Stimulated activated CD4-positive, alpha-beta T cell treated with anti-CD3 and anti-CD28 coated beads, TNF-alpha, amount 100 ng/mL, for 48 hours (primary cell): Measurements from ENCODE around the gene HIPK4.
"Not testable (repeated sequence)": the region's sequence is repeated elsewhere in the genome, so short reads cannot be mapped to it uniquely, and the experiment has no call there.

Experiments used
- DNase-seq, 3 donors: peaks; one replicate each; pipeline ENCODE4 v3.0.0-alpha.2; 2020; ENCODE audit warnings: low read depth in 3 of 3

HIPK4 gene

DNA sequence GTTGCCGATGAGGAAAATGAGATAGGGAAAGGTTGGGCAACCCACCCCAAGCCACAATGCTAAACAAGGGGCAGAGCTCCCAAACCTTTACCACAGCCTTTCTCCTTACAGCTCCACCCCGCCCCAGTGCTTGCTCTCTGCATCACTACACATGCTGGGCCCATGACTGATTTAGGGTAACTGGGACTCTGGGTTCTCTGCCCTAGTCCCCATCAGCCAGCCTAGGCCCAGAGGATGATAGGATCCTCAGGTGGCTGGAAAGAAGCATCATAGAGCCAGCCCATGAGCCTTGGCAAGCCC is 53.4 kb downstream of the HIPK4 start:
- no peak for DNase-seq

DNA sequence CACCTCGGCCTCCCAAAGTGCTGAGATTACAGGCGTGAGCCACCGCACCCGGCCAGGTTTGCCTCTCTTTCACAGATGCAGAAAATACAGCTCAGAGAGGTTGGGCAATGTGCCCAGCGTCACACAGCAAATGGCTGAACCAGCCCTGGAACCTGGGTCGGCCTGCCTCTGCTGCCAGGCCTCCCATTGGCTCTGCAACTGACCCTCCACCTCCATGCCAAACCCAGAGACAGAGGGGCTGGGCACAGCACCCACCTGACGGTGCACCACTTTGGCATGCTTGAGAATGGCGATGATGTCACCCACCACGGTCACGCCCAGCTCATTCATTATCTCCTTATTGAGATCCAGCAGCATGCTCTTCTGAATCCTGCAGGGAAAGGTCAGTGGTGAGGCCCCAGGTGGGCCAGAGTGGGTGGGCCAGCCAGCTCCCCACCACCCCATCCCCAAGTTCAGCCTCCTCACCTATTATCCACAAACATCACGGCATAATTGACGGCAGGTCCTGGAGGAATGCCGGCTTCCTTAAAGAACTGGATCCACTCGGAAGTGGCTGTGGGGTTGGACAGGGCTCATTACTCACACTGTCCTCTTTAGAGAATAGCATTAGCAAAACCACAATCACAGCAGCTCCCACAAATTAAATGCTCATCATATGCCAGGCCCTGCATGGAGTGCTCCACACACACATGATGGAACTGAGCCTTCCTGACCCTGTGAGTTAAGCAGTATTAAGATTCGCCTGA is 54.0 kb downstream of the HIPK4 start:
- DNase-seq = no peak

DNA sequence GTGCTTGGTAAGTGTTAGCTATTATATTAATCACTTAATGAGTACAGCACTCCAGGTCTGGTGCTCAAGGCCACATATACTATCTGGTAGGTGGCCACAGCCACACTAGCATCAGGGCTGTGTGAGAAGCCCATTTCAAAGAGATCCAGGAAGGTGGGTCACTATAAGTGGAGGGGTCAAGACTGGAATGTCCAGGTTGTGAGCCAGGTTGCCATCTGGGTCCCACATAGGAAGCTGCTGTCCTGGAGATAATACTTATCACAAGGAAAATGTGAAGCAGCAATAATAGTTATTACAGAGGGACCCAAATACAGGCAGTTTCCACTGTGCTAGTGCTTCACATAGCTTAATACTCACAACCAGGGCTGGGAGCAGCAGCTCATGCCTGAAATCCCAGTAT is 54.9 kb downstream of the HIPK4 start:
- DNase-seq = no peak

DNA sequence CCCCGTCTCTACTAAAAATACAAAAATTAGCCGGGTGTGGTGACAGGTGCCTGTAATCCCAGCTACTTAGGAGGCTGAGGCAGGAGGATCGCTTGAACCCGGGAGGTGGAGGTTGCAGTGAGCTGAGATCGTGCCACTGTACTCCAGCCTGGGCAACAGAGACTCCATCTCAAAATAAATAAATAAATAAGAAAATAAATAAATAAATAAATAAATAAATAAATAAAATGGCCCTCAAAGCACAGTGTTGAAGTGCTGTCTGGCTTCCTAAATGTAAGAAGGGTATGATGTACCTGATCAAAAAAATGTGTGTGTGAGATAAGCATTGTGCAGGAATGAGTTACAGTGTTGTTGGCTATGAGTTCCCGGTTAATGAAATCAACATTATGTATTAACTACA is 56.9 kb downstream of the HIPK4 start:
- DNase-seq = not testable (repeated sequence)

DNA sequence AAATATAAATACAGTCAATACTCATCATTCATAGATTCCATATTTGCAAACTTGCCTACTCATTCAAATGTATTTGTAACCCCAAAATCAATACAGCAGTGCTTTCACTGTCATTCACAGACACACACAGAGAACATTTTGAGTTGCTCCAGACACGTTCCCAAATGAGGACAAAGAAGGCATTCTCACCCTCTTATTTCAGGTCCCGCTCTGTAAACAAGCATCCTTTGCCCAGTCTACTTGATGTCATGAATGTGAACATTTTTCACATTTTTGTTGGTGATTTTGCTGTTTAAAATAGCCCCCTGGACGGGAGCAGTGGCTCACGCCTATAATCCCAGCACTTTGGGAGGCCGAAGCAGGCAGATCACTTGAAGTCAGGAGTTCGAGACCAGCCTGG is 57.3 kb downstream of the HIPK4 start:
- DNase-seq = no peak

DNA sequence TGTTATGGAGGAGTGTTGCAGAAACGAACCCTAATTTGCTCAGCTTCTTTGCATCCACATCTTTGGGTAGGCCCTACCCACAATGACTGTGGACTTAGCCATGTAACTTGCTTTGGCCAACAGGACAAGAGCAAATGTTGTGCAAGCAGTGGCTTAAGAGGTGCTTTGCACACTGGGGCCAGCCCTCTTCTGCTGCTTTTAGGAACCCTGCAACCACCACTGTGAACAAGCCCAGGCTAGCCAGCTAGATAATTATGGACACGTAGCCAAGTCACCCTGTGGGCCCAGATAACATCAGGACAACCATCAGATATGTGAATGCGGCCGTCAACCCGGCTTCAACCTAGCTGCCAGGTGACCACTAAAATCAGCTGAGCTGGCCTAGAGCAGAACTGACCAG is 58.9 kb downstream of the HIPK4 start:
- DNase-seq = no peak
